Measurements from ENCODE around the gene TMEM154.

Gene TMEM154

DNA sequence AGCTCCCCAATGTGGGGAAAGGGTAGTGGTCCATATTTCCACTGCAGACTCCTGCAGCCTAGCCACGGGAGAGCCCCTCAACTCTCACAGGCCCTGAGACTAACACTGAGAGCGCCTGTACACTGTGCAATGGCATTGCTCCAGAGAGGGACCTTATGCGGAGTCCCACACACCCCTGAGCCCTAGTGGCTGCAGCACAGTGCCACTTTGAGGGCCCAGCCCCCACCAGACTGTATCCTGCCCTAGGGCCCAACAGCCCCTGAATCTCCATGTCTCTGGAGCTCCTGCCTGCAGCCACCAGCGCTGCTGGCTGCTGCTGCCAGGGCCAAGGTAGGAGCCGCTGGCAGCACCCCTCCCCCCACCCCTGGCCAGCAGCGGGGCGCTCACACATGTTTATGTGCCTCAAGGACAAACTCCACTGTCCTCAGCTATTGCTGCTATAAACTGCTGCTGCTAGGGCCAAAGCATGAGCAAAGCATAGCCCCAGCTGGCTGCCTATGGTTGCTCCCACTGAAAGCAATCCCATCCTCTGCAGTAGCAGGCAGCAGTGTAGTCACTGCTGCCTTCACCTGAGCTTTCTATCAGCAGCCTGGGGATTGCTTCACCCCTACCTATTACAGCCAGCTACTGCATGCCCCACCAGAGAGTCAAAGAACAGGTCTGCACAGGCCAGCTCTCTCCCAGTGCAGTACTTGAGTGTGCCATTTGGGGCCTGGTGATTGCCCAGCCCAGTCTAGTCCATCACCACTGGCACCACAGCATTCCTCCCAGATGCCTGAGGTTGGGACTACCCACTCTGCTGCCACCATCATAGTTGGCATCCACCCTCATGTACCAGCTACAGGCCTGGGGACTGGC, 24.3 kb downstream of the TMEM154 start:
- no peak overlapping the region for H3K27ac ChIP-seq

DNA sequence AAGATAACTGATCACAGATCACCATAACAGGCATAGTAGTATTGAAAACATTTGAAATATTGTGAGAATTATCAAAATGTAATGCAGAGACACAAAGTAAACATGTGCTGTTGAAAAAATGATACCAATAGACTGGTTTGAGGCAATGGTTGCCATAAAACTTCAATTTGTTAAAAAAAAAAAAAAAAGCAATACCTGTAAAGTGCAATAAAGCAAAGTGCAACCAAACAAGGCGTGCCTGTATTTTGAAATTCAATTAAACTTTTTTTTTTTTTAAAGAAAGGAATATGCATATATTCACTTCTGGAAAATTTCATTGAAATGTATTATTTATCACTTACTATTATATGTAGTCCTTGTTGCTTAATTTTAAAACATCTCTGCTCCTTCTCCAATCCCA, 27.7 kb downstream of the TMEM154 start:
- TF ChIP-seq CTCF (conservative IDR thresholded peaks at IDR 0.05) = no peak
- no peak overlapping the region for H3K27ac ChIP-seq

More for the DNA sequence above, 24.3 kb downstream of the TMEM154 start:
- TF ChIP-seq CTCF (conservative IDR thresholded peaks at IDR 0.05) = no peak

DNA sequence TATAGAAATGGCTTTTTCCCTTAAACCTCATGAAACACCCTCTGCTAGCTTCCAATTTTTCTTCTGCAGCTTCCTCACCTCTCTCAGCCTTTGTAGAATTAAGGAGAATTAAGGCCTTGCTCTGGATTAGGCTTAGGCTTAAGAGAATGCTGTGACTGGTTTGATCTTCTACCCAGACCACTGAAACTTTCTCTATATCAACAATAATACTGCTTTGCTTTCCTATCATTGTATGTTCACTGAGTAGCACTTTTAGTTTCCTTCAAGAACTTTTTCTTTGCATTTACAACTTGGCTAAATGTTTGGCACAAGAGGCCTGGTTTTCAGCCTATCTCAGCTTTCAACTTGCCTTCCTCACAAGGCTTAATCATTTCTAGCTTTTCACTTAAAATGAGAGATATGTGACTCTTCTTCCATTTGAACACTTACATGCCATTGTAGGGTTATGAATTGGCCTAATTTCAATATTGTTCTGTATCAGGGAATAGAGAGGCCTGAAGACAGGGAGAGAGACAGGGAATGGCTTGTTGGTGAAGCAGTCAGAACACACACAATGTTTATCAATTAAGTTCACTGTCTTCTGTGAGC, 28.2 kb downstream of the TMEM154 start:
- H3K27ac ChIP-seq = no peak overlapping the region
- TF ChIP-seq CTCF (conservative IDR thresholded peaks at IDR 0.05) = no peak

DNA sequence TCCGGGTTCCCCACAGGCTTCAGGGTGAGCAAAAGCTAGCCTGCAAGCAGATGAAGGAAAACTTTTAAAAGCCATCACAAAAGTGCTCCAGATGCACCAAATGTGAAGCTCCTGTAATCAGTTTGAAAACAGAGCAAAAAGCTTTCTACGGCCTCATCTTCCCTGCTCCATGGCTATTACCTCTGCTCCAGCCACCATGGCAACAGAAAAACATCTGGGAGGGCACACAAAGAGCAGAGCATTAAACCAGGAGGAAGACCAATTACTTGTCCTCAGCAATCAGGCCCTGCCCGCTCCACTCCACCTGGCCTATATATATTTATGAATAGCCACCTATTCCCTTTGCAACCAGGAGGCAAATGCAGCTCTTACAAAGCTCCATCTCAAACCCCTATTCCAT, 33.6 kb downstream of the TMEM154 start:
- no peak for TF ChIP-seq CTCF (conservative IDR thresholded peaks at IDR 0.05)
- no peak overlapping the region for H3K27ac ChIP-seq

GRCh38 chr4:152644130-152644529, 35.7 kb downstream of the TMEM154 start:
- no peak overlapping the region for H3K27ac ChIP-seq
- no peak for TF ChIP-seq CTCF (conservative IDR thresholded peaks at IDR 0.05)

DNA sequence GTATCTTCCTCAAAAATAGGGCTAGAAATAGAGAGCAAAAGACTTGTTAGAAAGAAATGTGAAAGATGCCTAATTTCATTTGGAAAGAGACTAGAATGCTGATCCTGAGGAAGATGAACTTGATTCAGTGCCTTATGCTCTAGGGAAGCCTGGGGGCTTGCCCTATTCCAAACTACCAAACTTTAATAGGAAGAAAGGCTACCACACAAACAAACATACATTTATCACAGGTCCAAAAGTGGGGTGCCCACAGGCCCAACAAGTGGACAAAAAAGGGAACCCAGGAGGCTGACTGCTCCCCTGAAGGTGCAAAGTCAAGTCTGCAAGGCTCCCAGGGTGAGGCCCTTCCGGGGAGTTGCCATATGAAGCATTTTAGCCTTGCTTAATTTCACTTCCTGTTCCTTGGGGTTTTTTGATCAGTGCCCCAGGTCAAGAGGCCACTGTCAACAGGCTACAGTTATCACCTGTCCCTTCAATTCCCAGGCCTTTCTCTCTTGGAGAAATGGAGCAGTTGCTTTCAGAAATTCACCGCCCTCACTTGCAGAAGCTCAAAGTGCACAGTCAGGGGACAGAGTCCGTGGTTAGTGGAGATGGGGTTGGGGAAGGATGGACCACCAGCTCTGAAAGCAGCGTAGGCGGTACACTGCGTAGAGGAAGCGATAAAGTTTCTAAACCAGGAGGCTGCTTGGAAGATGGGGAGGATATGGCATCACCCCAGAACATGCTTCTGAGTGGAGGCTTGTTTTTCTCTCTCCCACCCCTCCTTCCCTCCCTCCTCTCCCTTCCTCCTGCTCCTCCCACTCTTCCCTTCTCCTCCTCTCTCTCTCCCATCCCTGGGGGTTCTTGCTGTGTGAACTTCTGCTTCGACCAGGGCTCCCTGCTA, 36.4 kb downstream of the TMEM154 start:
- no peak overlapping the region for H3K27ac ChIP-seq
- TF ChIP-seq CTCF (conservative IDR thresholded peaks at IDR 0.05) = no peak
